MCF 10A (cell line): Measurements from ENCODE around the gene HAUS8. TPM values are rescaled to one million over a fixed set of nuclear protein-coding genes. Genes with fewer than 3 reads are reported as not detected.

Source experiments
- BruUV-seq: library from RNA; stranded (reverse); fragments of 400-500 nt; replicated peaks from 2 replicates; lab custom pipeline; 2021; lab: Mats Ljungman, UMichigan
- CTCF ChIA-PET: fragments of 300-600 bp; sonication (Branson Sonifier 250); formaldehyde crosslinking; extraction: SDS; loops from one replicate; lab custom pipeline; 2021; ENCODE audit warnings: antibody characterized with exemption, inconsistent platforms; lab: Yijun Ruan, JAX
- POLR2A ChIA-PET: fragments of 300-600, 350-650 bp; sonication (Branson Sonifier 250); formaldehyde crosslinking; extraction: SDS; loops from one replicate; lab custom pipeline; 2020; ENCODE audit warnings: antibody characterized with exemption, inconsistent platforms; lab: Yijun Ruan, JAX
- DNase-seq: peaks from one replicate; pipeline ENCODE4 v3.0.0-alpha.2; 2018; ENCODE audit not compliant: unreplicated experiment
- H3K27ac Mint-ChIP-seq: one replicate; pipeline ENCODE4 v1.8.0; 2022; ENCODE audit warnings: mild to moderate bottlenecking, low read depth, mixed read lengths; ENCODE audit not compliant: unreplicated experiment
- H3K27me3 Mint-ChIP-seq: one replicate; pipeline ENCODE4 v1.8.0; 2022; ENCODE audit warnings: mixed read lengths; ENCODE audit not compliant: insufficient read depth, unreplicated experiment
- H3K36me3 Mint-ChIP-seq: one replicate; pipeline ENCODE4 v1.8.0; 2022; ENCODE audit warnings: mild to moderate bottlenecking, moderate library complexity, mixed read lengths; ENCODE audit not compliant: insufficient read depth, unreplicated experiment
- H3K4me1 Mint-ChIP-seq: one replicate; pipeline ENCODE4 v1.8.0; 2022; ENCODE audit warnings: mixed read lengths; ENCODE audit not compliant: insufficient read depth, unreplicated experiment
- H3K4me3 Mint-ChIP-seq: one replicate; pipeline ENCODE4 v1.8.0; 2022; ENCODE audit warnings: mild to moderate bottlenecking, moderate library complexity, mixed read lengths; ENCODE audit not compliant: unreplicated experiment
- H3K9me3 Mint-ChIP-seq: one replicate; pipeline ENCODE4 v1.8.0; 2022; ENCODE audit warnings: mixed read lengths; ENCODE audit not compliant: unreplicated experiment
- intact Hi-C: fragments of 100-400 bp; cut with micrococcal nuclease; formaldehyde crosslinking; loops from 2 replicates; pipeline ENCODE4 v1.14.1; 2022
- total RNA-seq: library from RNA; stranded (reverse); gene quantifications from 2 replicates; pipeline ENCODE4 v1.2.3, GENCODE V29; 2022
- TF ChIP-seq, protein P1 (sequence below): fragments of 200-600 bp; IDR thresholded peaks from one replicate; pipeline ENCODE4 v1.8.0; 2022; ENCODE audit warnings: antibody characterized with exemption, mild to moderate bottlenecking; ENCODE audit not compliant: unreplicated experiment

The HAUS8 gene
- total RNA-seq, 1 experiment from 2014 or later = 8.4 TPM

DNA sequence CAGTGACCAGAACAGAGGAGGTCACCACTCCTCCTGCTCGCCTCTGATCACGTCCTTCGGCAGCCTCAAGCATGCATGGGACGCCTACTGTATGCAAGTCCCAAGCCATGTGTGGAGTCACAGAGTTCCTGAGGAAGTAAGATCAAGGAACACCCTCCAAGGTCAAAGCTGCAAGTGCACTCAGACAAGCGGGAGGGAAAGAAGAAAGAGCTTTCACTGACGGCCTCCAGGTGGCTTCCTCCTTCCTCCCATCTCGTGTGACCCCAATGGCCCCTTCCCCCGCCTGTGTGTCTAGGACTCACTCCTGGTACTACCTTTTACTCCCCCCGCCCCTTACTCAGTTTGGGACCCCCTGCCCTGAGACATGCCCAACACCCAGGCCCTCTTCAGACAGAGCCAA lies 6.1 kb downstream of the HAUS8 start:
- no peak for DNase-seq
- TF ChIP-seq, protein P1, sequence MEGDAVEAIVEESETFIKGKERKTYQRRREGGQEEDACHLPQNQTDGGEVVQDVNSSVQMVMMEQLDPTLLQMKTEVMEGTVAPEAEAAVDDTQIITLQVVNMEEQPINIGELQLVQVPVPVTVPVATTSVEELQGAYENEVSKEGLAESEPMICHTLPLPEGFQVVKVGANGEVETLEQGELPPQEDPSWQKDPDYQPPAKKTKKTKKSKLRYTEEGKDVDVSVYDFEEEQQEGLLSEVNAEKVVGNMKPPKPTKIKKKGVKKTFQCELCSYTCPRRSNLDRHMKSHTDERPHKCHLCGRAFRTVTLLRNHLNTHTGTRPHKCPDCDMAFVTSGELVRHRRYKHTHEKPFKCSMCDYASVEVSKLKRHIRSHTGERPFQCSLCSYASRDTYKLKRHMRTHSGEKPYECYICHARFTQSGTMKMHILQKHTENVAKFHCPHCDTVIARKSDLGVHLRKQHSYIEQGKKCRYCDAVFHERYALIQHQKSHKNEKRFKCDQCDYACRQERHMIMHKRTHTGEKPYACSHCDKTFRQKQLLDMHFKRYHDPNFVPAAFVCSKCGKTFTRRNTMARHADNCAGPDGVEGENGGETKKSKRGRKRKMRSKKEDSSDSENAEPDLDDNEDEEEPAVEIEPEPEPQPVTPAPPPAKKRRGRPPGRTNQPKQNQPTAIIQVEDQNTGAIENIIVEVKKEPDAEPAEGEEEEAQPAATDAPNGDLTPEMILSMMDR = no peak
- H3K4me3 Mint-ChIP-seq = no peak overlapping the region
- H3K4me1 Mint-ChIP-seq = peaks cover 10% of the 10 kb centered on the region
- ChIA-PET POLR2A (interaction anchor here (0.6 to 1.1 kb wide), 2 partner anchors 211 to 236 kb away, joined by 3 to 6 read pairs; partner anchors contain the start of gene MRPL34), CTCF (interaction anchor here (0.6 to 2.2 kb wide), 6 partner anchors 11 to 214 kb away, joined by 3 to 13 read pairs (median 4); partner anchors contain the start of gene OCEL1)
- no TSS peak for BruUV-seq
- H3K9me3 Mint-ChIP-seq = no peaks in the 10 kb centered on the region
- no peaks in the 10 kb centered on the region for H3K27me3 Mint-ChIP-seq
- H3K27ac Mint-ChIP-seq = no peak overlapping the region
- H3K36me3 Mint-ChIP-seq = peaks cover 10% of the 10 kb centered on the region
- intact Hi-C loops = loop anchor here (10.0 kb wide), 1 partner anchor 396 kb away; the partner anchor contains the start of gene NXNL1

DNA sequence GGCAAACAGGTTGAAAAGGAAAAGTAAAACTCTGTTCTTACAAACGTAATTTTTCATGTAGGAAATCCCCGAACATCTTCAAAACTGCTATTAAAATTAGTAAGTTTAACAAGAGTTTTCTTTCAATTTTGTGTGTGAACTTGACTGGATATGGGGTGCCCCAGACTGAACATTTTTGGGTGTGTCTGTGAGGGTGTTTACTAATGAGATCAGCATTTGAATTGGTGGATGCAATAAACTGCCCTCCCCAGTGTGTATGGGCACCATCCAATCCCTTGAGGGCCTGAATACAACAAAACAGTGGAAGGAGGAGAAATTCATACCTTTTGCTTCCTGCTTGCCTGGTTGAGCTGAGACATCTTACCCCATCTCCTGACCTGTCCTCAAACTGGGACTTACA lies 11.8 kb downstream of the HAUS8 start:
- POLR2A ChIA-PET = interaction anchor here (1.4 kb wide), 1 partner anchor 11 kb away, joined by 4 read pairs; the partner anchor contains the start of gene HAUS8
- TF ChIP-seq, protein P1 = no peak
- no peak overlapping the region for H3K4me3 Mint-ChIP-seq
- H3K9me3 Mint-ChIP-seq = no peaks in the 10 kb centered on the region
- peaks cover 6% of the 10 kb centered on the region for H3K4me1 Mint-ChIP-seq
- peaks cover 17% of the 10 kb centered on the region for H3K36me3 Mint-ChIP-seq
- H3K27me3 Mint-ChIP-seq = no peaks in the 10 kb centered on the region
- no peak for DNase-seq
- no peak overlapping the region for H3K27ac Mint-ChIP-seq
- CTCF ChIA-PET = no interaction called here
- intact Hi-C loops = loop anchor here (10.0 kb wide), 1 partner anchor 401 kb away; the partner anchor contains the start of gene NXNL1
- BruUV-seq = no TSS peak

DNA sequence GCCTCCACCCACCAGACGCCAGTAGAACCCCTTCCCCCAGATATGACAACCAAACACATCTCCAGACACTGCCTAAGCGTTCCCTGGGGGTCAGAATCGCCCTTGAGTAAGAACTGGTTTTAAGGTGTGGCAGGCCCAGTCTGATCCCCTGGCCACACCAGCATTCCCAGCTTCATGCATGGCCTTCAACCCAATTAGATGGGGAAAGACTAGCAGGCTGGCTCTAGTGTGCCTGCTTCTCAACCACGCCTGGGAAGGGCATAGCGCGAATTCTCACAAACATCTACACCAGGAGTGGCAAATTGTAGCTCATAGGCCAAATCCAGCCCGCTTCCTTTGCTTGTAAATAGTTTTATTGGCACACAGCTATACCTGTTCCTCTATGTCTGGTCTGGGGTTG lies 13.6 kb downstream of the HAUS8 start:
- Mint-ChIP-seq H3K27ac (no peak overlapping the region), H3K27me3 (no peaks in the 10 kb centered on the region), H3K36me3 (peaks cover 16% of the 10 kb centered on the region), H3K9me3 (no peaks in the 10 kb centered on the region), H3K4me3 (no peak overlapping the region), H3K4me1 (peaks cover 6% of the 10 kb centered on the region)
- intact Hi-C loops = loop anchor here (10.0 kb wide), 1 partner anchor 403 kb away; the partner anchor contains the start of gene NXNL1
- TF ChIP-seq, protein P1 = no peak
- ChIA-PET POLR2A (no interaction called here), CTCF (interaction anchor here (0.7 to 0.8 kb wide), 2 partner anchors 9 to 290 kb away, joined by 5 to 7 read pairs; no protein-coding TSS in a partner anchor)
- BruUV-seq = no TSS peak
- DNase-seq = no peak

DNA sequence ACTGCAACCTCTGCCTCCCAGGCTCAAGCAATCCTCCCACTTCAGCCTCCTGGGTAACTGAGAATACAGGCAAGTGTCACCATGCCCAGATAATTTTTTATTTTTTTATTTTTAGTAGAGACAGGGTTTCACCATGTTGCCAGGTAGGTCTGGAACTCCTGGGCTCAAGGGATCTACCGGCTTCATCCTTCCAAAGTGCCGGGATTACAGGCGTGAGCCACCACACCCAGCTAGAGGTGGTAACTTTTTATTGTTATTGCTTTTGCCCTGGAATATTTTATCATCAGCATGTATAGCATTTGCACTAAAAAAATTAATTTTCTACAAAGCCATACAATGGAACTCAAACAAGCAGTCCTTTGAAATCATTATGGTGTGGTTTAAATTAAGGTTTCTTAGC lies 14.0 kb downstream of the HAUS8 start:
- no peak for DNase-seq
- POLR2A ChIA-PET = no interaction called here
- peaks cover 14% of the 10 kb centered on the region for H3K36me3 Mint-ChIP-seq

More for the DNA sequence above, 14.0 kb downstream of the HAUS8 start:
- intact Hi-C loops = loop anchor here (10.0 kb wide), 1 partner anchor 404 kb away; the partner anchor contains the start of gene NXNL1
- Mint-ChIP-seq H3K27me3 (no peaks in the 10 kb centered on the region), H3K9me3 (no peaks in the 10 kb centered on the region), H3K4me3 (no peak overlapping the region), H3K4me1 (peaks cover 6% of the 10 kb centered on the region), H3K27ac (no peak overlapping the region)
- TF ChIP-seq, protein P1 = no peak
- BruUV-seq = no TSS peak
- CTCF ChIA-PET = interaction anchor here (0.7 kb wide), 1 partner anchor 290 kb away, joined by 5 read pairs; no protein-coding TSS in a partner anchor
